Osteoblast (primary cell): Measurements from ENCODE around the gene NPEPPS. TPM values are rescaled to one million over a fixed set of nuclear protein-coding genes. Genes with fewer than 3 reads are reported as not detected.

ENCODE experiments used
- DNase-seq: peaks from one replicate; pipeline ENCODE4 v3.0.0; 2011; ENCODE audit warnings: low spot score, mixed read lengths; ENCODE audit not compliant: insufficient read length; ENCODE audit errors: missing footprints
- H2AFZ ChIP-seq: 2 replicates; pipeline ENCODE4 v1.6.0; 2011; ENCODE audit warnings: mild to moderate bottlenecking, low read length
- H3K27ac ChIP-seq: 2 replicates; pipeline ENCODE4 v1.5.1; 2011; ENCODE audit warnings: mild to moderate bottlenecking, low read depth, low read length, moderate library complexity
- H3K27me3 ChIP-seq: 2 replicates; pipeline ENCODE4 v1.6.0; 2012; ENCODE audit warnings: mild to moderate bottlenecking, control low read depth, inconsistent platforms, low read length, moderate library complexity; ENCODE audit not compliant: insufficient read depth
- H3K36me3 ChIP-seq: 2 replicates; pipeline ENCODE4 v1.5.1; 2011; ENCODE audit warnings: mild to moderate bottlenecking, low read length, control low read depth, moderate library complexity; ENCODE audit not compliant: insufficient read depth
- H3K4me1 ChIP-seq: 2 replicates; pipeline ENCODE4 v1.5.1; 2011; ENCODE audit warnings: mild to moderate bottlenecking, low read length, control low read depth, moderate library complexity; ENCODE audit not compliant: insufficient read depth
- H3K4me2 ChIP-seq: 2 replicates; pipeline ENCODE4 v1.6.0; 2011; ENCODE audit warnings: mild to moderate bottlenecking, low read length; ENCODE audit not compliant: insufficient read depth
- H3K4me3 ChIP-seq: fragments of 200-600 bp; sonication (generic); 3 replicates; pipeline ENCODE4 v1.5.1; 2012; ENCODE audit warnings: mild to moderate bottlenecking, low read length, inconsistent platforms; ENCODE audit not compliant: insufficient read depth
- H3K79me2 ChIP-seq: 2 replicates; pipeline ENCODE4 v1.6.0; 2012; ENCODE audit warnings: mild to moderate bottlenecking, low read length, control low read depth, inconsistent platforms; ENCODE audit not compliant: insufficient read depth
- H3K9me3 ChIP-seq: 2 replicates; pipeline ENCODE4 v1.5.1; 2011; ENCODE audit warnings: low read depth, low read length, control low read depth
- H4K20me1 ChIP-seq: 2 replicates; pipeline ENCODE4 v1.6.0; 2012; ENCODE audit warnings: mild to moderate bottlenecking, low read length, control low read depth; ENCODE audit not compliant: insufficient read depth
- CTCF ChIP-seq: IDR thresholded peaks from 2 replicates; pipeline ENCODE4 v1.5.1; 2011; ENCODE audit warnings: mild to moderate bottlenecking, low read depth, low read length, moderate library complexity; ENCODE audit errors: extremely low read depth
- total RNA-seq: library from RNA; depleted of rRNA; stranded (reverse); fragments of >200 nt; gene quantifications from 2 replicates; pipeline ENCODE4 v1.2.3, GENCODE V29; 2012

Gene NPEPPS
- total RNA-seq, 1 donor, result 104 TPM

- peak; percentile 32 for DNase-seq
- Histone ChIP-seq H3K4me2 (no peak overlapping the region), H3K36me3 (peaks cover 11% of the 10 kb centered on the region)
Observed at GRCh38 chr17:47628014-47628566, 97.2 kb downstream of the NPEPPS start.

GRCh38 chr17:47629826-47630225, 98.9 kb downstream of the NPEPPS start:
- H3K9me3 ChIP-seq, result no peaks in the 10 kb centered on the region
- H3K4me2 ChIP-seq, result no peak overlapping the region
- no peak for TF ChIP-seq CTCF
- no peak overlapping the region for H2AFZ ChIP-seq
- H3K4me3 ChIP-seq, result no peak overlapping the region
- H3K4me1 ChIP-seq, result no peaks in the 10 kb centered on the region
- H4K20me1 ChIP-seq, result no peaks in the 10 kb centered on the region
- DNase-seq, result peak; percentile 5
- H3K79me2 ChIP-seq, result no peaks in the 10 kb centered on the region
- H3K27ac ChIP-seq, result no peak overlapping the region
- H3K27me3 ChIP-seq, result no peaks in the 10 kb centered on the region
- H3K36me3 ChIP-seq, result peaks cover 4% of the 10 kb centered on the region

More at GRCh38 chr17:47628014-47628566, 97.2 kb downstream of the NPEPPS start:
- no peaks in the 10 kb centered on the region for H3K79me2 ChIP-seq
- H4K20me1 ChIP-seq, result no peaks in the 10 kb centered on the region
- no peak overlapping the region for H2AFZ ChIP-seq
- no peak overlapping the region for H3K27ac ChIP-seq
- H3K27me3 ChIP-seq, result no peaks in the 10 kb centered on the region
- no peak overlapping the region for H3K4me3 ChIP-seq
- H3K9me3 ChIP-seq, result no peaks in the 10 kb centered on the region
- TF ChIP-seq CTCF, result no peak
- peaks cover 3% of the 10 kb centered on the region for H3K4me1 ChIP-seq

- Histone ChIP-seq H3K27me3 (no peaks in the 10 kb centered on the region), H3K9me3 (no peaks in the 10 kb centered on the region), H3K79me2 (no peaks in the 10 kb centered on the region), H3K4me3 (no peak overlapping the region), H3K4me1 (no peaks in the 10 kb centered on the region), H2AFZ (no peak overlapping the region), H3K4me2 (no peak overlapping the region), H4K20me1 (no peaks in the 10 kb centered on the region), H3K36me3 (no peaks in the 10 kb centered on the region), H3K27ac (no peak overlapping the region)
- no peak for TF ChIP-seq CTCF
- DNase-seq, result peak; percentile 35
Observed at GRCh38 chr17:47630614-47631013, 99.7 kb downstream of the NPEPPS start.

- H3K27me3 ChIP-seq, result no peaks in the 10 kb centered on the region
- no peaks in the 10 kb centered on the region for H3K36me3 ChIP-seq
- no peaks in the 10 kb centered on the region for H3K79me2 ChIP-seq
- H3K4me3 ChIP-seq, result no peak overlapping the region
- no peak for DNase-seq
- TF ChIP-seq CTCF, result no peak
- no peak overlapping the region for H3K4me2 ChIP-seq
- no peaks in the 10 kb centered on the region for H3K9me3 ChIP-seq
- H3K27ac ChIP-seq, result no peak overlapping the region
- H2AFZ ChIP-seq, result no peak overlapping the region
- no peaks in the 10 kb centered on the region for H3K4me1 ChIP-seq
- no peaks in the 10 kb centered on the region for H4K20me1 ChIP-seq
Observed at GRCh38 chr17:47632991-47633390, 102.1 kb downstream of the NPEPPS start.
